GM19193 (cell line): ENCODE results near the gene ADGRA1.

Experiments
- POLR2A ChIP-seq: IDR thresholded peaks from 4 replicates; pipeline ENCODE4 v1.6.1; 2011; ENCODE audit not compliant: insufficient read depth, insufficient read length; ENCODE audit errors: extremely low read depth

The ADGRA1 gene

GRCh38 chr10:133087679-133088178, at the start of gene ADGRA1:
Gene ADGRA1 (plus strand): TSS chr10:133087924. CDS start chr10:133088910, 986 bp downstream.
- no peak for TF ChIP-seq POLR2A

- TF ChIP-seq POLR2A: no peak
Measured at GRCh38 chr10:133038036-133038823, 49.5 kb upstream of the ADGRA1 start.

- TF ChIP-seq POLR2A: no peak
Measured at GRCh38 chr10:133039107-133039802, 48.5 kb upstream of the ADGRA1 start.

GRCh38 chr10:133039803-133040165, 47.9 kb upstream of the ADGRA1 start:
- TF ChIP-seq POLR2A: no peak

- no peak for TF ChIP-seq POLR2A
Measured at GRCh38 chr10:133040198-133040597, 47.5 kb upstream of the ADGRA1 start.

- no peak for TF ChIP-seq POLR2A
Measured at GRCh38 chr10:133041101-133041500, 46.6 kb upstream of the ADGRA1 start.

GRCh38 chr10:133042061-133042460, 45.7 kb upstream of the ADGRA1 start:
- no peak for TF ChIP-seq POLR2A

- no peak for TF ChIP-seq POLR2A
Measured at GRCh38 chr10:133042816-133043215, 44.9 kb upstream of the ADGRA1 start.

- no peak for TF ChIP-seq POLR2A
Measured at GRCh38 chr10:133043541-133044225, 44.0 kb upstream of the ADGRA1 start.

GRCh38 chr10:133044401-133044811, 43.3 kb upstream of the ADGRA1 start:
- TF ChIP-seq POLR2A: no peak

- TF ChIP-seq POLR2A: no peak
Measured at GRCh38 chr10:133045556-133046389, 42.0 kb upstream of the ADGRA1 start.

- TF ChIP-seq POLR2A: no peak
Measured at GRCh38 chr10:133046390-133046765, 41.3 kb upstream of the ADGRA1 start.

GRCh38 chr10:133047526-133048123, 40.1 kb upstream of the ADGRA1 start:
- no peak for TF ChIP-seq POLR2A

GRCh38 chr10:133048266-133048665, 39.5 kb upstream of the ADGRA1 start:
- TF ChIP-seq POLR2A: no peak
